Gastroesophageal sphincter (tissue), 4 donors: ENCODE data around the gene GTF2F2. TPM values are rescaled to one million over a fixed set of nuclear protein-coding genes. Genes with fewer than 3 reads are reported as not detected.

Experiments
- ATAC-seq: fragments of 150-250 bp; one replicate; pipeline ENCODE4 v1.9.1; 2016; ENCODE audit warnings: mild to moderate bottlenecking, moderate library complexity
- H3K27ac ChIP-seq, 4 donors: fragments of 200-600 bp; sonication (generic) in 3 of 4; 1 replicate in 3 of 4; 2 replicates in 1 of 4; pipeline ENCODE4 v1.5.1; 2016 to 2019
- H3K27me3 ChIP-seq: fragments of 200-600 bp; sonication (generic); one replicate; pipeline ENCODE4 v1.5.1; 2019
- H3K36me3 ChIP-seq, 2 donors: fragments of 200-600 bp; sonication (generic); one replicate each; pipeline ENCODE4 v1.5.1; 2019; ENCODE audit warnings: control low read depth in 1 of 2
- H3K4me1 ChIP-seq, 3 donors: fragments of 200-600 bp; sonication (generic); 1 replicate in 2 of 3; 2 replicates in 1 of 3; pipeline ENCODE4 v1.5.1; 2016 to 2019; ENCODE audit warnings: control low read depth in 2 of 3
- H3K4me3 ChIP-seq, 2 donors: fragments of 200-600 bp; sonication (generic); one replicate each; pipeline ENCODE4 v1.5.1; 2019; ENCODE audit warnings: mild to moderate bottlenecking in 1 of 2, moderate library complexity in 1 of 2
- H3K9me3 ChIP-seq, 3 donors: fragments of 200-600 bp; sonication (generic); one replicate each; pipeline ENCODE4 v1.5.1; 2017 to 2019; ENCODE audit warnings: control low read depth in 2 of 3
- CTCF ChIP-seq, 4 experiments: fragments of 200-600 bp in 2 of 4; fragments of 450-650 bp in 2 of 4; sonication (generic) in 1 of 4; IDR thresholded peaks; one replicate each; pipeline ENCODE4 v1.5.1; 2017 to 2019; ENCODE audit warnings: antibody characterized with exemption in 4 of 4, mild to moderate bottlenecking in 2 of 4, moderate library complexity in 2 of 4
- EP300 ChIP-seq: sonication (generic); formaldehyde crosslinking; IDR thresholded peaks from one replicate; pipeline ENCODE4 v1.6.1; 2017; ENCODE audit warnings: antibody characterized with exemption, mild to moderate bottlenecking
- POLR2A ChIP-seq, 2 donors: fragments of 450-650 bp; IDR thresholded peaks; one replicate each; pipeline ENCODE4 v1.6.1; 2017; ENCODE audit warnings: antibody characterized with exemption in 2 of 2, mild to moderate bottlenecking in 2 of 2, moderate library complexity in 1 of 2
- POLR2AphosphoS5 ChIP-seq: sonication (generic); formaldehyde crosslinking; IDR thresholded peaks from one replicate; pipeline ENCODE4 v1.6.1; 2017; ENCODE audit warnings: antibody characterized with exemption
- WGBS, 2 donors: methylation state at CpG; one replicate each; pipeline ENCODE4 v1.1.5; 2018; ENCODE audit warnings: low coverage in 1 of 2; 5-methylcytosine and 5-hydroxymethylcytosine counted together
- total RNA-seq, 4 donors: library from RNA; depleted of rRNA; stranded (reverse); fragments of >200 nt; gene quantifications; one replicate each; pipeline ENCODE4 v1.1.0, GENCODE V29; 2016

The GTF2F2 gene
- 10 to 100 TPM; 15.3 to 19.6 (median 17.7) TPM for total RNA-seq

- TF ChIP-seq POLR2AphosphoS5 (peak; percentile 79), CTCF (IDR thresholded peaks at IDR 0.05) (no peak), POLR2A (IDR thresholded peaks at IDR 0.05) (peak in 1 of 2 donors; percentile 15)
- peak within 1 kb of the TSS; percentile 80 to 91 for H3K4me3 ChIP-seq
- H3K9me3 ChIP-seq, result no peaks in the 10 kb centered on the region
- H3K27ac ChIP-seq, result peak within 1 kb of the TSS; percentile 63 to 88 (median 85)
- no peaks in the 10 kb centered on the region for H3K36me3 ChIP-seq
- 0 to 1% methylated on average over 22 to 33 of the region's 53 CpGs for WGBS, 2 donors
- peaks cover 3 to 27% (median 10%) of the 10 kb centered on the region in 3 donors for H3K4me1 ChIP-seq
- peak; percentile 94 for ATAC-seq
- no peaks in the 10 kb centered on the region for H3K27me3 ChIP-seq
Measured at GRCh38 chr13:45119991-45120864, at the start of gene GTF2F2. Gene GTF2F2, plus strand, starts transcription at chr13:45120510. Its CDS starts 146 bp downstream, at chr13:45120656.

- H3K27ac ChIP-seq, result no peak overlapping the region
- H3K9me3 ChIP-seq, result no peaks in the 10 kb centered on the region
- 67 to 81% methylated on average over 3 to 4 of the region's 4 CpGs for WGBS, 2 donors
- no peak for ATAC-seq
- H3K36me3 ChIP-seq, result no peaks in the 10 kb centered on the region
- H3K4me1 ChIP-seq, result no peaks in the 10 kb centered on the region
- no peak for TF ChIP-seq CTCF (IDR thresholded peaks at IDR 0.05)
- no peak for TF ChIP-seq POLR2A (IDR thresholded peaks at IDR 0.05)
- TF ChIP-seq EP300, result no peak
- no peak for TF ChIP-seq POLR2AphosphoS5
- no peak overlapping the region for H3K4me3 ChIP-seq
- peaks cover 9% of the 10 kb centered on the region for H3K27me3 ChIP-seq
Measured at GRCh38 chr13:45073809-45074208, 46.5 kb upstream of the GTF2F2 start.

- WGBS, 2 donors, result 60 to 91% methylated on average over 5 to 6 of the region's 6 CpGs
- no peaks in the 10 kb centered on the region for H3K36me3 ChIP-seq
- H3K4me3 ChIP-seq, result no peak overlapping the region
- TF ChIP-seq EP300 (no peak), POLR2A (IDR thresholded peaks at IDR 0.05) (no peak), POLR2AphosphoS5 (no peak), CTCF (IDR thresholded peaks at IDR 0.05) (no peak)
- no peak for ATAC-seq
- H3K27ac ChIP-seq, result no peak overlapping the region
- peaks cover 9% of the 10 kb centered on the region for H3K27me3 ChIP-seq
- no peaks in the 10 kb centered on the region for H3K4me1 ChIP-seq
- H3K9me3 ChIP-seq, result no peaks in the 10 kb centered on the region
Measured at GRCh38 chr13:45074721-45075120, 45.6 kb upstream of the GTF2F2 start.

- H3K9me3 ChIP-seq, result no peaks in the 10 kb centered on the region
- H3K27ac ChIP-seq, result no peak overlapping the region
- H3K4me1 ChIP-seq, result no peaks in the 10 kb centered on the region
- H3K27me3 ChIP-seq, result no peaks in the 10 kb centered on the region
- TF ChIP-seq POLR2AphosphoS5, result no peak
- no peak for TF ChIP-seq CTCF (IDR thresholded peaks at IDR 0.05)
- TF ChIP-seq EP300, result no peak
- TF ChIP-seq POLR2A (IDR thresholded peaks at IDR 0.05), result no peak
- ATAC-seq, result no peak
- no peaks in the 10 kb centered on the region for H3K36me3 ChIP-seq
- H3K4me3 ChIP-seq, result no peak overlapping the region
- 63 to 78% methylated on average over 1 of the region's 1 CpG for WGBS, 2 donors
Measured at GRCh38 chr13:45078003-45078402, 42.3 kb upstream of the GTF2F2 start.

- ATAC-seq, result no peak
- H3K27ac ChIP-seq, result no peak overlapping the region
- no peaks in the 10 kb centered on the region for H3K4me1 ChIP-seq
- H3K27me3 ChIP-seq, result no peaks in the 10 kb centered on the region
- H3K4me3 ChIP-seq, result no peak overlapping the region
- no peak for TF ChIP-seq EP300
- TF ChIP-seq POLR2AphosphoS5, result no peak
- TF ChIP-seq CTCF (IDR thresholded peaks at IDR 0.05), result no peak
- no peak for TF ChIP-seq POLR2A (IDR thresholded peaks at IDR 0.05)
- no peaks in the 10 kb centered on the region for H3K36me3 ChIP-seq
- WGBS, 2 donors, result 65 to 94% methylated on average over 3 to 6 of the region's 6 CpGs
- no peaks in the 10 kb centered on the region for H3K9me3 ChIP-seq
Measured at GRCh38 chr13:45082964-45083363, 37.3 kb upstream of the GTF2F2 start.
